NCI-H526 (cell line): ENCODE data around the gene NACC2.

ENCODE experiments used
- DNase-seq, 2 experiments: peaks; one replicate each; lab custom pipeline; 2025; lab: John Stamatoyannopoulos, UW

NACC2 gene

GRCh38 chr9:136056546-136057235 lies 38.4 kb downstream of the NACC2 start:
- DNase-seq, result peak in 1 of 2 experiments; percentile 52

DNA sequence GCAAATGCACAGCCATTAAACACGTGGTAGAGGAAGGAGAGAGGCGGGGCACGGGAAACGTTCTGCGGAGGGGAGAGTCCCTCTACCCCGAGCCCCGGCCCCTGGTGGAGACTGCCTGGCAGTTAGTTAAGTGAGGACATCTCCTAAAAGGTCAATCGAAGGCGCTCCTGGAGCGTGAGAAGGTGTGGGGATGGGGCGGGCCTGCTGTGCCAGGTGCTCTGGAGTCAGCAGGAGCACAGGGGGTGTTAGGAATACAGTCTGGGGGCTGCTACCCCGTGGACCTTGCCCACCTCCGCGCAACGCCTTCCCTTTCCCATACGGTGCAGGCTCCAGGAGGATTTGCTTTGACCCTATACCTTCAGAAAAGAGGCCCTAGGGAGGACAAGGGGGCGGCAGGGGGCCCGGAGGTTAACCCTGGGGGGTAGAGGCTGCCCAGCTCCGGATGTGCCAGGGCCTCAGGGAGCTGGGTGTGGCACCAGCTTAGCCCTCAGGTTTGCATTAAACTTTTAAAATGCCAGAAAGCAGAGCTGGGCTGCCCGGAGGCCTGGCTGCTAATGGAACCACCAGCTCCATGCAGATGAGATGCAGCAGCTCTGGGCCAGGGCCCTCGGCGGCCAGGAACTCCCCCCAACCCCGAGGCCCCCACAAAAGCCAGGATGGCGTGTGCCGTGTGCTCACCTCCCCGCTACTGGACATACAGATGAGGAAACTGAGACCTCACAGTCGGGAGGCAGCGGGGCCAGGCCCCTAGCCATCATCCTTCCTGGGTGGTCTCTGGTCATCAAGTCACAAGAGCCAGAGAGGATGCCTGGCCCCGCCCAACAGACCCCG lies 39.2 kb downstream of the NACC2 start:
- peak in 1 of 2 experiments; percentile 51 for DNase-seq

- DNase-seq, result no peak
Measured at GRCh38 chr9:136054798-136055714, 40.0 kb downstream of the NACC2 start.

GRCh38 chr9:136054146-136054545 lies 40.9 kb downstream of the NACC2 start:
- DNase-seq, result no peak

- DNase-seq, result no peak
Measured at GRCh38 chr9:136053757-136054142, 41.3 kb downstream of the NACC2 start.

- peak in 1 of 2 experiments; percentile 27 for DNase-seq
Measured at GRCh38 chr9:136052991-136053756, 41.9 kb downstream of the NACC2 start.

DNA sequence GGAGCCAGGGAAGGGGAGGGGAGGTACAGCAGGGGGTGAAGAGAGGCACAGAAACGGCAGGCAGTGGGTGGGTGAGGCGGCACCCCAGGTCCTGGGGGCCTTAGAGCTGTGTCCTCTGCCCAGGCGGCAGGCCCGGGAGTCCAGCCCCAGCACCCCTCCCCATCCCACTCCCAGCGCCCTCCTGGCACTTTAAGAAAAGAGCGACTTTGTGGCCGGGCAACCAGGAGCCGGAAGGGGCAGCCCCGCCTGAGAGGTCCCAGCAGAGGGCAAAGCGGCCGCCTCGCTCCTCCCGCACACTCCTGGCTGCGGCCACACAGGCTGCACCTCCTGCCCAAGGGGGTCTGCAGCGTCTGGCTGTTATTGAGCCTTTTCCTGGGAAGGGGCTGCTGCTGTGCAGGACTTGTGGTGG lies 42.6 kb downstream of the NACC2 start:
- peak in 1 of 2 experiments; percentile 64 for DNase-seq

DNA sequence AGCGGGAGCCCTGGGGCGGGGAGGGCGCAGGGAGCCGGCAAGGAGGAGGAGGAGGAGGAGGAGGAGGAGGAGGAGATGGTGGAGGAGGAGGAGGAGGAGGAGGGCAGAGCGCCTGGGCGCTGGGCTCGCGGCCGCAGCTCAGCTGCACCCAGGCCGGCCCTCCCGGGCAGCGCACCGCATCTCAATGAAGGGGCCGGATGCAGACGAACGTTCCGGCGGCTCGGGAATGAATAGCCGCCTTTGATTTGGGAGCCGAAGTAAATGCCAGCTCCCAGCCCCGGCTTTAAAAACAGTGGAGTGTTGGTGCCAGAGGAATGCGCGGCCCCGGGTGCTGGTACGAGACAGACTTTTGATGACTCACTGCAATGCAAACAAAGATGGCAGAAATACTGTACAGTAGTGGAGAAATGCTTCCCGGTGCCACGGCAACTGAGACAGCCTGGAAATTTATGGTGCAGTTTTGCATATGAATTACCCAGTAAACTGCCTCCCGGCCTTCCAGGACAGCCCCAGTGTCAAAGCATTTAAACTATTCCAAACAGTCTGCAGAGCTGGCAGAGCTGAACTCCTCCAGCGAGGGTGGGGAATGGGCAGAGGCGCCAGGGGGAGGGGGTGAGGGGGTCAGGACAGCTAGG lies 43.1 kb downstream of the NACC2 start:
- peak; percentile 94 to 96 for DNase-seq

DNA sequence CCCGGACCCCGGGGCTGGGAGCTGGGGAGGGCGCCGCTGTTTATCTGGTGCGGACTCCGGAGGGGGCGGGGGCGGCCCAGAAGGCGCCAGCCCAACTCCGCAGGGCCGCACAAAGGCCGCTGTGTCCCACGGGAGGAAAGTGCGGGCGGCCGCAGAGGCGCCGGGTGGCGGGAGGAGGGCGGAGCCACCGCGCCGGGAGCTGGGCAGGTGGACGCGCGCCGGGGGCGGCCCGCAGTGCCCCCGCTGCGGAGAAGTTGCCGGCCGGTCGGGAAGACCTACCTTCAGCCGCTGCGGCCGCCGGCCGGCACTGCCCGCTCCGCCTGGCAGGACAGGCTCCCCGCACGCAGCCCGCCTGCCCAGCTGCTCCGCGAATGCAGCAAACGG lies 43.6 kb downstream of the NACC2 start:
- DNase-seq, result peak in 1 of 2 experiments; percentile 63

GRCh38 chr9:136050701-136051452 lies 44.2 kb downstream of the NACC2 start:
- peak in 1 of 2 experiments; percentile 57 for DNase-seq

DNA sequence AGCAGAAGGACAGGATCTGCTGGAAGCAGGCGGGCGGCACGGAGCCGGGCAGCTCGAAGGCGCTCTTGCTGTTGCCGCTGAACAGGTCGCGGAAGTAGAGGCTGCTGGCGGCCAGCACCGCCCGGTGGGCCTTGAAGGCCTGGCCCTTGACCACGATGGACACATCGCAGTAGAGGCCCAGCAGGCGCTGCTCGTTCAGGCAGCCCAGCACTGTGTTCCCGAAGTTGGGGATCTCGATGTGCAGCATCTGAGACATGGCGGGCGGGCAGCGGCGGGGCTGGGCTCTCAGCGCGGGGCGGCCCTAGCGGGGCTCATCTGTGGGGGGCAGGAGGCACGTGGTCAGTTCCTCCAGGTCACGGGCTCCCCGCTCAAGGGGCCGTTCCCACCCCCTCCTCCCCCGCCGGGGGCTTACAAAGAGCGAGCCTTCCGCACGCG lies 44.8 kb downstream of the NACC2 start:
- peak in 1 of 2 experiments; percentile 40 for DNase-seq

DNA sequence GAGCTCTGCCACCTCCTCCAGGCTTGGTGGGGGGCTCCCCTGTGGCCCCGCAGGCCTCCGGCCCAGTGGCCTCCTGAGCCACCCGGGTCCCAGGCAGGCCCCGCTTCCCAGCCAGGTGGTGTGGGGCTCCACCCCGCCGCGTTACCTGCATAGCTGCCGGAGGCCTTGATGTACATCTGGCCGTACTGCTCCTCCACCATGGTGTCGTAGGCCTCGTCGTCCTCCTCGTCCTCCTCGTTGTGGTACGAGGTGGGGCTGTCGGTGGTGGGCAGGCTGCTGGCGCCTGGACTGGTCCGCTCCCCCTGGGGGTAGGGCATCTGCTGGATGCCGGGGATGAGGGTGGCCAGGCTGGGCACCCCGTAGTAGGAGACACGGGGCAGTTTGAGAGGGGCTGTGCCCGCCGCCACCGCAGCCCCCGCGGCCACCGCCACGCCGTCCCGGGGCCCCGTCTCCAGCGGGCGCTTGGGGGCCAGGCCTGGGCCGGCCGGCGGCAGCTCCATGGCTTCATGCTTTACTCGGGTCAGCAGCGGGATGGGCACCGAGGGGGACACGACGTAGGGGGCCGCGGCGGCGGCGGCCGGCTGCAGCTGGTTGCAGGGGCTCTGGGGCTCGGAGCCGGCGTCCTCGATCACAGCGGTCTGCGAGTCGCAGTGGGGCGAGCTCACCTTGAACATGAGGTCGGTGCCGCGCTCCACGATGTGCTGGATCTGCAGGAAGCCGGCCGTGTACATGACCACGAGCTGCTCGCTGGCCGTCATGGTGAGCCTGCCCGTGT lies 45.4 kb downstream of the NACC2 start:
- DNase-seq, result no peak

- peak in 1 of 2 experiments; percentile 54 for DNase-seq
Measured at GRCh38 chr9:136048560-136049411, 46.3 kb downstream of the NACC2 start.

DNA sequence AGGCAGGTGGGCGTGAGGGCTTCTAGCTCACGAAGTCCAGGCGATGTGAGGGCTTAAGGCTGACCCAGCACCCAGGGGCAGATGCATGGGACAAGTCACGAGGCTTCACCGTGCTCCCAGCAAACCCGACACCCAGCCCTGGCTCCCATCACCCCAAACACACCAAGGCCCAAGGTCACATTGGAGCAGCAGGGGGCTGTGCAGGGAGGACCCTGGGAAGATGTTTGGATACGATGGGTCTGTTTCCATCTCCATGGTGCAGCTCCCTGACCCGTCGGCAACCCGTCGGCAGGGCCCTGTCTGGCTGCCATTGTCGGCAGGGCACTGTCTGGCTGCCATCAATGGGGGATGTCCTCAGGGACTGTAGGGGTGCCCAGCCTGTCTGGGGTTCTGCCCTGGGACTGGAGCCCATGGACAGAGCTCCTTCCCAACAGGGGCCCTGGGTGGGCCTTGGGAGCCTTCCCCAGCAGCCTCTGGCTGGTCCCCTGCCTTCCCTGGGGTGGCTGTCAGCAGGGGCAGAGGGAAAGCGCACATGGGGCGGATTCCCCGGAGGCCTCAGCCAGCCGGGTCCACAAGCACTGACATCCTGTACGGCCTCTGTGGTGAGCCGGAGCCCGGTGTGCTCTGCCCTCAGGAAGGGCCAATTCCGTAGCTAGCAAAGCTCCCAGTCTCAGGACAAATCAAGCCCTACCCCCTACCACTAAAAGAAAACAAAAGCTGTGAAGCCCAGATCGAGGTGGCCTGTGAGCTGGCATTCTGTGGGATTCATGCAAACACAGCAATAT lies 47.1 kb downstream of the NACC2 start:
- DNase-seq, result no peak

DNA sequence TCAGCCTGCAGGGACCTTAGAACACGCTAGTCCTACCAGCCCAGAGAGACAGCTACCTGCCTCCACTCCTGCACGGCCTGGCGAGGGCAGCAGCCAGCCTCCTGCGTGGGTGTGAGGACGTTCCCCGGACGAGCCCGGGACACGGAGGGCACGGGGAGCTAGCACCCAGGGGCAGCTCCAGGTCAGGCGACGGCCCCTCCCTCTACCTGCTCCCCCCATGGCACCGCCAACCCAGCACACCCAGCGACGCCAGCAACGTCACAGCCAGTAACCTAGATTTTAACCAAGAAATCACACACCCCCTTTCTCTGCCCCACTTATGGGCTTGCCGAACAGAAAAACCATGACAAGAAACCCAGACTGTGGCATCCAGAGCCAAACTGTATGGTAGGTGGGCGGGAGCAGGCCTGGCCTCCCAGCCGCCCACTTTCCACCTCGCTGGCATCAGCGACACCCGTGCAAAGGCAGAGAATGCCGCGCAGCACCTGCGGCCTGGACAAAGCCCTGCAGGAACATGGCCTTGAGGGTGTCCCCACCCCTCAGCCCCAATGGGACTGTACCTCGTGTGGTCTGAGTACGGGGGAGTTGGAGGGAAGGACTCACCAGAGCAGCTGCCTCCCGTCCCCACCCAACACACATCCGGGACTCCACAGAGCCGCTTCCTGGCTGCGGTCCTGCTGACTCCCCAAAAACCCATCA lies 47.9 kb downstream of the NACC2 start:
- no peak for DNase-seq

GRCh38 chr9:136046554-136046920 lies 48.6 kb downstream of the NACC2 start:
- no peak for DNase-seq
